ENCODE results near the gene KRT36. TPM values are rescaled to one million over a fixed set of nuclear protein-coding genes. Genes with fewer than 3 reads are reported as not detected.

KRT36 gene
- total RNA-seq, 2 donors from 2014 or later = not detected

- Histone ChIP-seq H3K27ac (no peak overlapping the region), H3K4me3 (no peak overlapping the region), H3K27me3 (no peaks in the 10 kb centered on the region), H3K9me3 (no peaks in the 10 kb centered on the region), H3K4me1 (peaks cover 5% of the 10 kb centered on the region), H3K36me3 (no peaks in the 10 kb centered on the region), H3K9ac (ENCODE audit: low read depth in 2 of 2, low read length in 2 of 2) (no peak overlapping the region)
- intact Hi-C loops (cut with DNase I) = no loop called here
- no peak for DNase-seq
- TF ChIP-seq, protein P1, sequence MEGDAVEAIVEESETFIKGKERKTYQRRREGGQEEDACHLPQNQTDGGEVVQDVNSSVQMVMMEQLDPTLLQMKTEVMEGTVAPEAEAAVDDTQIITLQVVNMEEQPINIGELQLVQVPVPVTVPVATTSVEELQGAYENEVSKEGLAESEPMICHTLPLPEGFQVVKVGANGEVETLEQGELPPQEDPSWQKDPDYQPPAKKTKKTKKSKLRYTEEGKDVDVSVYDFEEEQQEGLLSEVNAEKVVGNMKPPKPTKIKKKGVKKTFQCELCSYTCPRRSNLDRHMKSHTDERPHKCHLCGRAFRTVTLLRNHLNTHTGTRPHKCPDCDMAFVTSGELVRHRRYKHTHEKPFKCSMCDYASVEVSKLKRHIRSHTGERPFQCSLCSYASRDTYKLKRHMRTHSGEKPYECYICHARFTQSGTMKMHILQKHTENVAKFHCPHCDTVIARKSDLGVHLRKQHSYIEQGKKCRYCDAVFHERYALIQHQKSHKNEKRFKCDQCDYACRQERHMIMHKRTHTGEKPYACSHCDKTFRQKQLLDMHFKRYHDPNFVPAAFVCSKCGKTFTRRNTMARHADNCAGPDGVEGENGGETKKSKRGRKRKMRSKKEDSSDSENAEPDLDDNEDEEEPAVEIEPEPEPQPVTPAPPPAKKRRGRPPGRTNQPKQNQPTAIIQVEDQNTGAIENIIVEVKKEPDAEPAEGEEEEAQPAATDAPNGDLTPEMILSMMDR (IDR thresholded peaks at IDR 0.05) = no peak
Observed at GRCh38 chr17:41516147-41516829, 26.6 kb upstream of the KRT36 start.

GRCh38 chr17:41513168-41513547 lies 23.4 kb upstream of the KRT36 start:
- Histone ChIP-seq H3K4me1 (no peaks in the 10 kb centered on the region), H3K27ac (no peak overlapping the region), H3K9me3 (no peaks in the 10 kb centered on the region), H3K9ac (ENCODE audit: low read depth in 2 of 2, low read length in 2 of 2) (no peak overlapping the region), H3K36me3 (no peaks in the 10 kb centered on the region), H3K4me3 (no peak overlapping the region), H3K27me3 (no peaks in the 10 kb centered on the region)
- TF ChIP-seq, protein P1 (IDR thresholded peaks at IDR 0.05) = no peak
- DNase-seq = no peak
- intact Hi-C loops (cut with DNase I) = no loop called here

- H3K27ac ChIP-seq = no peak overlapping the region
- no peak overlapping the region for H3K4me3 ChIP-seq
- intact Hi-C loops (cut with DNase I) = no loop called here
- no peaks in the 10 kb centered on the region for H3K36me3 ChIP-seq
- no peaks in the 10 kb centered on the region for H3K9me3 ChIP-seq
- TF ChIP-seq, protein P1 (IDR thresholded peaks at IDR 0.05) = no peak
- no peak for DNase-seq
- H3K27me3 ChIP-seq = no peaks in the 10 kb centered on the region
- H3K4me1 ChIP-seq = no peaks in the 10 kb centered on the region
- no peak overlapping the region for H3K9ac ChIP-seq (ENCODE audit: low read depth in 2 of 2, low read length in 2 of 2)
Observed at GRCh38 chr17:41512546-41513167, 22.9 kb upstream of the KRT36 start.

DNA sequence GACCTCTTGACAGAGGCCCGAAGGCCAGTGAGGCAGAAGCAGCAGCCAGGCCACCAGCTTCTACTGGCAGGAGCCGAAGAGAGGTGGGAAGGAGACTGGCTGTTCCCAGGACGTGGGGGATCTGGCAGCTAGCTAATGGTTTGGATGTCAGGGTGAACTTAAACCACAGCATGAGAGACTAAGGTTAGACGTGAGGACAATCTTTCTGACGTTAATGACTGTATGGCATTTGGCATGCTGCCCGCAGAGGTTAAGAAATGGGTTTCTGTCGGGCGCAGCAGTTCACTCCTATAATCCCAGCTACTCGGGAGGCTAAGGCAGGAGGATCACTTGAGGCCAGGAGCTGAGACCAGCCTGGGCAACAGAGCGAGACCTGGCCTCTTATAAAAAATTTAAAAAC lies 22.0 kb upstream of the KRT36 start:
- intact Hi-C loops (cut with DNase I) = no loop called here
- TF ChIP-seq, protein P1 (IDR thresholded peaks at IDR 0.05) = no peak
- DNase-seq = no peak
- H3K9me3 ChIP-seq = no peaks in the 10 kb centered on the region
- no peaks in the 10 kb centered on the region for H3K36me3 ChIP-seq
- no peak overlapping the region for H3K9ac ChIP-seq (ENCODE audit: low read depth in 2 of 2, low read length in 2 of 2)
- no peak overlapping the region for H3K4me3 ChIP-seq
- no peaks in the 10 kb centered on the region for H3K4me1 ChIP-seq
- no peaks in the 10 kb centered on the region for H3K27me3 ChIP-seq
- H3K27ac ChIP-seq = peak overlapping the region; percentile 46

- TF ChIP-seq, protein P1 (IDR thresholded peaks at IDR 0.05) = no peak
- no peaks in the 10 kb centered on the region for H3K27me3 ChIP-seq
- peak overlapping the region; percentile 46 for H3K27ac ChIP-seq
- peak; percentile 86 for DNase-seq
- intact Hi-C loops (cut with DNase I) = no loop called here
- no peaks in the 10 kb centered on the region for H3K36me3 ChIP-seq
- no peaks in the 10 kb centered on the region for H3K9me3 ChIP-seq
- no peak overlapping the region for H3K4me3 ChIP-seq
- no peaks in the 10 kb centered on the region for H3K4me1 ChIP-seq
- H3K9ac ChIP-seq (ENCODE audit: low read depth in 2 of 2, low read length in 2 of 2) = peak overlapping the region; percentile 18 to 66
Observed at GRCh38 chr17:41511116-41511515, 21.4 kb upstream of the KRT36 start.
